Colonic mucosa (tissue), 4 donors: ENCODE measurements around the gene DHRS3. TPM values are rescaled to one million over a fixed set of nuclear protein-coding genes. Genes with fewer than 3 reads are reported as not detected.

ENCODE experiments used
- DNase-seq: peaks from one replicate; pipeline ENCODE4 v3.0.0-alpha.2; 2020
- H3K27ac ChIP-seq: fragments of 200-600 bp; one replicate; pipeline ENCODE4 v1.8.0; 2021
- H3K27me3 ChIP-seq: fragments of 200-600 bp; one replicate; pipeline ENCODE4 v1.8.0; 2021
- H3K36me3 ChIP-seq: fragments of 200-600 bp; one replicate; pipeline ENCODE4 v1.8.0; 2021
- H3K4me1 ChIP-seq: fragments of 200-600 bp; one replicate; pipeline ENCODE4 v1.8.0; 2021; ENCODE audit warnings: mild to moderate bottlenecking
- H3K4me3 ChIP-seq: fragments of 200-600 bp; one replicate; pipeline ENCODE4 v1.8.0; 2021
- H3K9ac ChIP-seq, 2 donors: one replicate each; pipeline ENCODE4 v1.7.0; 2013; ENCODE audit warnings: control low read depth in 2 of 2, low read depth in 2 of 2, low read length in 2 of 2
- H3K9me3 ChIP-seq: fragments of 200-600 bp; one replicate; pipeline ENCODE4 v1.8.0; 2021
- CTCF ChIP-seq: fragments of 200-600 bp; IDR thresholded peaks from one replicate; pipeline ENCODE4 v1.8.0; 2022; ENCODE audit warnings: antibody characterized with exemption, mild to moderate bottlenecking
- intact Hi-C: fragments of 100-400 bp; cut with DNase I; formaldehyde crosslinking; loops from one replicate; pipeline ENCODE4 v1.14.1; 2022
- total RNA-seq, 2 donors: library from RNA; stranded (reverse); fragmentation: NEBNext Ultra II Directional in 1 of 2; extraction: Animal tissue kit (Norgen Biotek cat#: 25700) in 1 of 2; gene quantifications; one replicate each; pipeline ENCODE4 v1.2.1, GENCODE V29; 2021
- donor health status: healthy.
- donor health status: DM: no; HTN: no; CAD: no.
- donor health status: DM: no; HTN: no; CAD: no.

Gene DHRS3
- total RNA-seq, 2 donors from 2014 or later, result 69.6 to 120 TPM

GRCh38 chr1:12603224-12603623 is 14.8 kb downstream of the DHRS3 start:
- no peak overlapping the region for H3K27ac ChIP-seq
- H3K4me3 ChIP-seq, result no peak overlapping the region
- no peaks in the 10 kb centered on the region for H3K36me3 ChIP-seq
- H3K4me1 ChIP-seq, result peaks cover 31% of the 10 kb centered on the region
- intact Hi-C loops, result no loop called here
- no peak overlapping the region for H3K9ac ChIP-seq
- TF ChIP-seq CTCF, result no peak
- DNase-seq, result no peak
- no peaks in the 10 kb centered on the region for H3K9me3 ChIP-seq
- H3K27me3 ChIP-seq, result no peaks in the 10 kb centered on the region

DNA sequence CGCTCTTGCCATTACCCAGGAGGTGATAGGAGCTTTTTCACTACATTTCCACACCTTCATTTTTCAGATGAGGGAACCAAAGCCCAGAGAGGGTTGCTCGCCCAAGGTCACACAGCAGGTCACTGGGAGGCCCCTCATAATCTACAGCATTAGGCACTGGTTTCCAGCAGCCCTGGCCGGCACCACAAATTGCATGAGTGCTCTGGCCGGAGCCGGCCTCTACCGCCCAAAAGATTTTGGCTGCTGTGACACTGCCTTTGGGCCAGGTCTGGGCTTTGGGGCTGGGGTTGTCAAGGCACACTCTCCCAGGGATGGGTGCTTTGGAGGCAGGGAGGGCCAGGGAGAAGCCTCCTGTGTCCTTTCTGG is 15.4 kb downstream of the DHRS3 start:
- Histone ChIP-seq H3K36me3 (no peaks in the 10 kb centered on the region), H3K27me3 (no peaks in the 10 kb centered on the region), H3K9ac (peak overlapping the region in 1 of 2 donors; percentile 7), H3K27ac (no peak overlapping the region), H3K4me3 (no peak overlapping the region), H3K9me3 (no peaks in the 10 kb centered on the region), H3K4me1 (peaks cover 31% of the 10 kb centered on the region)
- no peak for TF ChIP-seq CTCF
- intact Hi-C loops, result no loop called here
- peak; percentile 18 for DNase-seq

DNA sequence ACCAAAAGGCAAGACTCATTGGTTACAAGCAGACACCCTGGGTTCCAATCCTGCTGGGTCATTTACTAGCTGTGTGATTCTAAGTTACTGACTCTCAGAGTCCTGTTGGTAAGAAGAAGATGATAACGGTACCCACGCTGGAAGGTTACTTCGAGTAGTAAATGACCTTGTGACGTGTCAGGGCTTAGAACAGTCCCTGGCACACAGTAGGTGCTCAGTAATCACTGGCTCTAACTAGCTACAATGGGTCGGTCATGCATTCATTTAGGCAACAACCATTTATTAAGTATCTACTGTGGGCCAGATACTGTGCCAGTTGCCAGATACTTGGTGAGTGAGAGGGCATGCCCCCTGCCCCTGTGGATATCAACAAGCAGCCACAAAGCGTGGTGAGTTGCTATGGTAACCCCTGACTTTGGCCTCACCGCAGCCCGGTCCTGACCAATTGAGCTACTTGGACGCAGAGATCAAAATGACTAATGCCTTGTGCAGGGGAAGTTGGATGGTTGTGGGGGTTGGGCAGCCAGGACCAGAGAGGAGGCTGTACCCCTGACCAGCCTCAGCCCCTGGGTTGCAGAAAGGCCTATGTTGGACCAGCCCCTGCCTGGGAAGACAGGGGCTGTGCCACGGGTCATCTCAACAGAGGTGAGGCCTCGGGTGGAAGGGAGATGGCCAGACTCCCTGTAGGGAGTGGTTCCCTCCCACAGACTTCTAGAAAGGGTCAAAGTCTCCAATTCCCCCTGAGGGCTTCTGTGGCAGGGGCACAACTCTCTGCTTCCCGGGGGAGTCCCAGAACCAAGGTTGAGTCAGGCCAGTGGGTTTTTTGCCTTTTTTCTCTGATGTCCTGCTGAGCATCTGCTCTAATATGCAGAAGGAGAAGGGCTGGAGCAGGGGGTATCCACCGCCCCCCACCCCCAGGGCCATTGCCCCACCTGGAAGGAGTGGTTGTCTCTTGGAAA is 16.0 kb downstream of the DHRS3 start:
- no peak for TF ChIP-seq CTCF
- intact Hi-C loops, result no loop called here
- peaks cover 31% of the 10 kb centered on the region for H3K4me1 ChIP-seq
- H3K27me3 ChIP-seq, result no peaks in the 10 kb centered on the region
- no peak overlapping the region for H3K4me3 ChIP-seq
- no peaks in the 10 kb centered on the region for H3K9me3 ChIP-seq
- H3K9ac ChIP-seq, result no peak overlapping the region
- H3K27ac ChIP-seq, result no peak overlapping the region
- no peaks in the 10 kb centered on the region for H3K36me3 ChIP-seq
- DNase-seq, result peak; percentile 32

DNA sequence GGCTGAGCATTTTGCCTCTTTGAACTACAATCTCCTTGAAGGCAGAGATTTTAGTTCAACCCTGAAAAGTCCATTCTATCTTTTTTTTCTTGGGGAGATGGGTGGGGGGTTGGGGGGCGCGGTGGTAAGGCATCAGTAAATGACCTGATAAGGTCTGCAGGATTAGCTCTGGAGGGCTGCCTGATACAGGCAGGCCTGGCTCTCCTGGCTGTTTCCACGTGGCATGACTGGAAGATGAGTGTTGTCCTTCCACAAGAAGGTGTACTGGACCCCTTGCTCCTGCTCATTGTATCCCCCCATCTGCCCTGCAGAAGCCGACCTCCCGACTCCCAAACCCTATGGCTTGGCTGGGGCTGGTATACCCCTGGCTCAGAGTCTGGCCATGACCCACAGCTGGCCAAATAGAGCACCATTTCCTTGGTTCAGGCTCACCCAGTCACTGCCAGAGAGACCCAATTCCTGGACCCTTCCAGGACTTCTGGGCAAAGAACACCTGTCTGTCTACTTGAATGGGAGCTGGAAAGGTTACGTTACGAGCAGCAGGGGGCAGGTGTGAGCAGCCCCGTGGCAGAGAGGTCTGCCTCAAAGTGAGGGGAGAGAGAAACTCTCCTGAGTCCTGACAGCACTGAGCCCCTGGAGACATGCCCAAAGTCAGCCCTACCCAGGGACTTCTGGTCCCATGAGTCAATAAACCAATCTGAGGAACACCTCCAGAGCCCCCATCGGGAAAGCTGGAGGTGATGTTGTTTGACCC is 17.0 kb downstream of the DHRS3 start:
- TF ChIP-seq CTCF, result peak; percentile 49
- Histone ChIP-seq H3K4me1 (peaks cover 40% of the 10 kb centered on the region), H3K27me3 (no peaks in the 10 kb centered on the region), H3K9ac (no peak overlapping the region), H3K36me3 (no peaks in the 10 kb centered on the region), H3K27ac (no peak overlapping the region), H3K9me3 (no peaks in the 10 kb centered on the region), H3K4me3 (no peak overlapping the region)
- peak; percentile 69 for DNase-seq
- intact Hi-C loops, result no loop called here

- no peak for TF ChIP-seq CTCF
- intact Hi-C loops, result no loop called here
- peaks cover 43% of the 10 kb centered on the region for H3K4me1 ChIP-seq
- no peaks in the 10 kb centered on the region for H3K9me3 ChIP-seq
- no peak overlapping the region for H3K4me3 ChIP-seq
- no peaks in the 10 kb centered on the region for H3K27me3 ChIP-seq
- H3K36me3 ChIP-seq, result no peaks in the 10 kb centered on the region
- DNase-seq, result peak; percentile 34
- no peak overlapping the region for H3K27ac ChIP-seq
- H3K9ac ChIP-seq, result no peak overlapping the region
Observed at GRCh38 chr1:12600335-12600734, 17.7 kb downstream of the DHRS3 start.
